Endothelial cell of umbilical vein (primary cell): ENCODE data around the gene ITGA11. TPM values are rescaled to one million over a fixed set of nuclear protein-coding genes. Genes with fewer than 3 reads are reported as not detected.

ENCODE experiments used
- BruUV-seq: library from RNA; stranded (reverse); fragments of 400-500 nt; replicated peaks from 2 replicates; lab custom pipeline; 2021; lab: Mats Ljungman, UMichigan
- CTCF ChIA-PET: fragments of 300-600, 350-600 bp; sonication (Branson Sonifier 250); formaldehyde crosslinking; loops from one replicate; lab custom pipeline; 2021; ENCODE audit warnings: antibody characterized with exemption, inconsistent platforms; lab: Charles Lee
- POLR2A ChIA-PET: fragments of 300-600, 350-600 bp; sonication (Branson Sonifier 250); formaldehyde crosslinking; loops from one replicate; lab custom pipeline; 2021; ENCODE audit warnings: antibody characterized with exemption, inconsistent platforms; lab: Charles Lee
- DNase-seq: peaks from one replicate; pipeline ENCODE4 v3.0.0-alpha.2; 2011; ENCODE audit warnings: low read depth, low spot score
- FAIRE-seq: peaks from 2 replicates; lab custom pipeline; 2011; peaks lifted over from hg19 to GRCh38; lab: Jason Lieb, UNC
- H2AFZ ChIP-seq: 2 replicates; pipeline ENCODE4 v1.6.0; 2012; ENCODE audit warnings: low read depth, low read length, control low read depth, inconsistent platforms
- H3K27ac ChIP-seq: 2 replicates; pipeline ENCODE4 v1.5.1; 2011; ENCODE audit warnings: low read depth, mild to moderate bottlenecking, control low read depth, low read length, moderate library complexity; ENCODE audit not compliant: insufficient read depth
- H3K27me3 ChIP-seq, 2 experiments: 2 replicates each; pipeline versions ENCODE4 v1.6.0 to v1.6.1; 2011; ENCODE audit warnings: low read length in 2 of 2, mixed read lengths in 1 of 2; ENCODE audit not compliant: control insufficient read depth in 2 of 2, insufficient read depth in 2 of 2
- H3K36me3 ChIP-seq, 2 experiments: 2 replicates in 1 of 2; 3 replicates in 1 of 2; pipeline ENCODE4 v1.5.1; 2011; ENCODE audit warnings: low read length in 2 of 2, mild to moderate bottlenecking in 1 of 2, moderate library complexity in 1 of 2; ENCODE audit not compliant: control insufficient read depth in 2 of 2, insufficient read depth in 2 of 2; ENCODE audit errors: extremely low read depth in 1 of 2
- H3K4me1 ChIP-seq: 3 replicates; pipeline ENCODE4 v1.5.1; 2011; ENCODE audit warnings: mild to moderate bottlenecking, low read length; ENCODE audit not compliant: control insufficient read depth, insufficient read depth; ENCODE audit errors: extremely low read depth
- H3K4me2 ChIP-seq: 2 replicates; pipeline ENCODE4 v1.6.1; 2011; ENCODE audit warnings: low read length, control low read depth, mixed read lengths; ENCODE audit not compliant: insufficient read depth
- H3K4me3 ChIP-seq, 3 experiments: fragments of 200-600 bp in 1 of 3; sonication (generic), shearing (Covaris generic) in 1 of 3; replicated peaks in 1 of 3; 2 replicates each; pipeline ENCODE4 v1.5.1; 2011 to 2016; ENCODE audit warnings: control low read depth in 3 of 3, low read length in 3 of 3, mild to moderate bottlenecking in 2 of 3, inconsistent platforms in 1 of 3, low read depth in 1 of 3, moderate library complexity in 1 of 3; ENCODE audit not compliant: insufficient read depth in 1 of 3
- H3K79me2 ChIP-seq: 2 replicates; pipeline ENCODE4 v1.6.0; 2012; ENCODE audit warnings: low read length, inconsistent platforms; ENCODE audit not compliant: control insufficient read depth, insufficient read depth
- H3K9ac ChIP-seq: replicated peaks from 2 replicates; pipeline ENCODE3; 2011; ENCODE audit warnings: low read length, control low read depth; ENCODE audit not compliant: insufficient read depth; ENCODE audit errors: extremely low read depth
- H3K9me1 ChIP-seq: replicated peaks from 3 replicates; pipeline ENCODE4 v1.6.0; 2011; ENCODE audit warnings: mild to moderate bottlenecking, low read length; ENCODE audit not compliant: control insufficient read depth, insufficient read depth; ENCODE audit errors: extremely low read depth
- H3K9me3 ChIP-seq: replicated peaks from 2 replicates; pipeline ENCODE4 v1.5.1; 2012; ENCODE audit warnings: low read length, inconsistent platforms; ENCODE audit not compliant: control insufficient read depth, insufficient read depth
- H4K20me1 ChIP-seq: replicated peaks from 2 replicates; pipeline ENCODE3; 2011; ENCODE audit warnings: mild to moderate bottlenecking, low read length; ENCODE audit not compliant: control insufficient read depth, insufficient read depth; ENCODE audit errors: extremely low read depth
- CTCF ChIP-seq, 2 donors: IDR thresholded peaks; 1 replicate in 1 of 2; 2 replicates in 1 of 2; pipeline ENCODE4 v1.5.1; 2011; ENCODE audit warnings: low read length in 2 of 2, mild to moderate bottlenecking in 2 of 2, moderate library complexity in 2 of 2, control low read depth in 1 of 2, inconsistent platforms in 1 of 2, low read depth in 1 of 2; ENCODE audit not compliant: insufficient read depth in 1 of 2; ENCODE audit errors: extremely low read depth in 1 of 2
- EZH2 ChIP-seq: IDR thresholded peaks from 2 replicates; pipeline ENCODE4 v1.6.1; 2012; ENCODE audit warnings: borderline replicate concordance, low read depth, mild to moderate bottlenecking, moderate library complexity, low read length, inconsistent platforms; ENCODE audit not compliant: severe bottlenecking
- FOS ChIP-seq: IDR thresholded peaks from 2 replicates; pipeline ENCODE4 v1.6.1; 2011; ENCODE audit warnings: mild to moderate bottlenecking, low read length, moderate library complexity, borderline replicate concordance; ENCODE audit not compliant: insufficient read depth
- GATA2 ChIP-seq: IDR thresholded peaks from 2 replicates; pipeline ENCODE4 v1.7.0; 2011; ENCODE audit warnings: low read depth, mild to moderate bottlenecking, moderate library complexity, mixed read lengths, low read length; ENCODE audit not compliant: insufficient read length, insufficient read depth
- JUN ChIP-seq: IDR thresholded peaks from 2 replicates; pipeline ENCODE4 v1.6.1; 2011; ENCODE audit warnings: borderline replicate concordance, low read depth; ENCODE audit not compliant: insufficient read length, insufficient read depth
- MAX ChIP-seq: IDR thresholded peaks from 2 replicates; pipeline ENCODE4 v1.6.1; 2011; ENCODE audit not compliant: insufficient read depth, insufficient read length
- MYC ChIP-seq: IDR thresholded peaks from one replicate; pipeline ENCODE4 v1.6.1; 2011; ENCODE audit warnings: mild to moderate bottlenecking, low read depth, low read length
- POLR2A ChIP-seq: IDR thresholded peaks from 2 replicates; pipeline ENCODE4 v1.6.1; 2012; ENCODE audit warnings: low read depth, mild to moderate bottlenecking, control low read depth, low read length
- POLR2AphosphoS5 ChIP-seq: IDR thresholded peaks from 2 replicates; pipeline ENCODE4 v1.6.1; 2012; ENCODE audit warnings: low read depth, mild to moderate bottlenecking, control low read depth, low read length, moderate library complexity; ENCODE audit not compliant: insufficient read depth
- dilution Hi-C: fragments of 300-500 bp; cut with MboI; formaldehyde crosslinking; loops from one replicate; pipeline ENCODE4 v1.15.0; 2019; ENCODE audit warnings: low sequenced_read_pairs; ENCODE audit not compliant: extremely low pct_ligation_motif_present
- intact Hi-C: fragments of 100-400 bp; cut with micrococcal nuclease; formaldehyde crosslinking; loops from one replicate; pipeline ENCODE4 v1.10.0; 2022
- polyA plus RNA-seq, 4 experiments: library from polyadenylated mRNA; depleted of rRNA in 3 of 4; stranded (reverse) in 3 of 4; unstranded in 1 of 4; fragments of >200 nt; gene quantifications; 2 replicates each; pipeline versions ENCODE4 v1.2.1 to v1.2.3, GENCODE V29; 2011 to 2012; ENCODE audit warnings: missing spikeins in 1 of 4
- total RNA-seq: library from RNA; stranded (reverse); gene quantifications from 2 replicates; pipeline ENCODE4 v1.2.3, GENCODE V29; 2021

Gene ITGA11
- total and polyA plus RNA-seq, 2 donors (not counting 3 experiments of a cell fraction or from before 2014, with no cell fraction given): 0.18 to 1.0 TPM

- H3K4me3 ChIP-seq: no peak overlapping the region
- CTCF ChIA-PET: interaction anchor here (0.9 to 2.8 kb wide), 4 partner anchors 9 to 79 kb away, joined by 3 to 35 read pairs (median 10); no protein-coding TSS in a partner anchor
- H2AFZ ChIP-seq: no peak overlapping the region
- H3K79me2 ChIP-seq: no peaks in the 10 kb centered on the region
- TF ChIP-seq MAX (no peak), CTCF (IDR thresholded peaks at IDR 0.05; ENCODE audit: extremely low read depth in 1 of 2, insufficient read depth in 1 of 2, low read depth in 1 of 2, low read length in 2 of 2) (no peak), EZH2 (no peak), MYC (no peak), POLR2AphosphoS5 (no peak), GATA2 (no peak), FOS (no peak), JUN (no peak), POLR2A (no peak)
- no peak overlapping the region for H3K4me2 ChIP-seq
- no peaks in the 10 kb centered on the region for H3K27me3 ChIP-seq
- H3K9me1 ChIP-seq: no peaks in the 10 kb centered on the region
- H3K9ac ChIP-seq: no peak overlapping the region
- POLR2A ChIA-PET: no interaction called here
- intact Hi-C loops (no loop called here), dilution Hi-C loops (no loop called here)
- H3K36me3 ChIP-seq: no peaks in the 10 kb centered on the region
- peaks cover 38% of the 10 kb centered on the region for H3K4me1 ChIP-seq
- FAIRE-seq (no peak), DNase-seq (no peak)
- no peak overlapping the region for H3K27ac ChIP-seq
- H3K9me3 ChIP-seq: no peaks in the 10 kb centered on the region
- no TSS peak for BruUV-seq
- no peaks in the 10 kb centered on the region for H4K20me1 ChIP-seq
Observed at GRCh38 chr15:68385671-68386586, 46.0 kb downstream of the ITGA11 start.
